DMS 273 (cell line): ENCODE measurements around the gene SLC25A44.
"Not testable (repeated sequence)": the region's sequence is repeated elsewhere in the genome, so short reads cannot be mapped to it uniquely, and the experiment has no call there.

Source experiments
- DNase-seq: peaks from one replicate; lab custom pipeline; 2025; ENCODE audit not compliant: unreplicated experiment; lab: John Stamatoyannopoulos, UW

SLC25A44 gene

GRCh38 chr1:156162430-156163037 is 31.4 kb upstream of the SLC25A44 start:
- DNase-seq: no peak

- no peak for DNase-seq
These were observed 30.2 kb upstream of the SLC25A44 start for GRCh38 chr1:156163712-156164111.

- DNase-seq: no peak
These were observed 29.6 kb upstream of the SLC25A44 start for GRCh38 chr1:156164125-156164831.

GRCh38 chr1:156165083-156165482 is 28.8 kb upstream of the SLC25A44 start:
- DNase-seq: no peak

GRCh38 chr1:156167536-156167935 is 26.4 kb upstream of the SLC25A44 start:
- DNase-seq: no peak

GRCh38 chr1:156172696-156173470 is 21.0 kb upstream of the SLC25A44 start:
- no peak for DNase-seq

GRCh38 chr1:156176610-156177210 is 17.2 kb upstream of the SLC25A44 start:
- no peak for DNase-seq

- no peak for DNase-seq
These were observed 15.8 kb upstream of the SLC25A44 start for GRCh38 chr1:156177919-156178654.

GRCh38 chr1:156180471-156180870 is 13.4 kb upstream of the SLC25A44 start:
- DNase-seq: no peak

- not testable (repeated sequence) for DNase-seq
These were observed 12.4 kb upstream of the SLC25A44 start for GRCh38 chr1:156181391-156181924.

GRCh38 chr1:156182010-156182779 is 11.7 kb upstream of the SLC25A44 start:
- not testable (repeated sequence) for DNase-seq

GRCh38 chr1:156186347-156187177 is 7.3 kb upstream of the SLC25A44 start:
- DNase-seq: not testable (repeated sequence)

GRCh38 chr1:156190265-156190664 is 3.6 kb upstream of the SLC25A44 start:
- not testable (repeated sequence) for DNase-seq

- DNase-seq: no peak
These were observed 2.5 kb upstream of the SLC25A44 start for GRCh38 chr1:156191292-156191964.

GRCh38 chr1:156193208-156193487 is 756 bp upstream of the SLC25A44 start:
- DNase-seq: no peak

- DNase-seq: peak; percentile 58
These were observed 372 bp downstream of the SLC25A44 start for GRCh38 chr1:156194300-156194652.

- DNase-seq: no peak
These were observed 1.9 kb downstream of the SLC25A44 start for GRCh38 chr1:156195853-156196252.

GRCh38 chr1:156196445-156196844 is 2.5 kb downstream of the SLC25A44 start:
- DNase-seq: no peak
